ENCODE results near the gene SRF. TPM values are rescaled to one million over a fixed set of nuclear protein-coding genes. Genes with fewer than 3 reads are reported as not detected.

SRF gene
- total and polyA plus RNA-seq, 2 donors (not counting 3 experiments of a cell fraction or from before 2014, with no cell fraction given): 34.4 to 55.8 TPM

- dilution Hi-C loops (cut with MboI; ENCODE audit: extremely low pct_ligation_motif_present, low sequenced_read_pairs): no loop called here
- no peak for DNase-seq (ENCODE audit: low read depth, low spot score)
- intact Hi-C loops (cut with micrococcal nuclease): no loop called here
- CTCF ChIA-PET: no interaction called here
- no peak overlapping the region for H2AFZ ChIP-seq (ENCODE audit: low read depth, low read length)
- H3K4me3 ChIP-seq (replicated peaks in 1 of 3; ENCODE audit: insufficient read depth in 1 of 3, low read depth in 1 of 3, low read length in 3 of 3): no peak overlapping the region
- no peaks in the 10 kb centered on the region for H4K20me1 ChIP-seq (replicated peaks; ENCODE audit: control insufficient read depth, extremely low read depth, insufficient read depth, low read length)
- H3K9me3 ChIP-seq (replicated peaks; ENCODE audit: control insufficient read depth, insufficient read depth, low read length): no peaks in the 10 kb centered on the region
- no peaks in the 10 kb centered on the region for H3K4me1 ChIP-seq (ENCODE audit: control insufficient read depth, extremely low read depth, insufficient read depth, low read length)
- no peaks in the 10 kb centered on the region for H3K27me3 ChIP-seq (ENCODE audit: control insufficient read depth in 2 of 2, insufficient read depth in 2 of 2, low read length in 2 of 2)
- TF ChIP-seq EZH2 (IDR thresholded peaks at IDR 0.05; ENCODE audit: borderline replicate concordance, low read depth, low read length, severe bottlenecking): no peak
- no peak for TF ChIP-seq GATA2 (IDR thresholded peaks at IDR 0.05; ENCODE audit: insufficient read depth, insufficient read length, low read depth, low read length)
- TF ChIP-seq FOS (IDR thresholded peaks at IDR 0.05; ENCODE audit: borderline replicate concordance, insufficient read depth, low read length): no peak
- no peak for TF ChIP-seq JUN (IDR thresholded peaks at IDR 0.05; ENCODE audit: borderline replicate concordance, insufficient read depth, insufficient read length, low read depth)
- no peak for TF ChIP-seq POLR2AphosphoS5 (IDR thresholded peaks at IDR 0.05; ENCODE audit: insufficient read depth, low read depth, low read length)
- TF ChIP-seq POLR2A (IDR thresholded peaks at IDR 0.05; ENCODE audit: low read depth, low read length): no peak
- TF ChIP-seq MYC (IDR thresholded peaks at IDR 0.05; ENCODE audit: low read depth, low read length): no peak
- TF ChIP-seq, protein P1, sequence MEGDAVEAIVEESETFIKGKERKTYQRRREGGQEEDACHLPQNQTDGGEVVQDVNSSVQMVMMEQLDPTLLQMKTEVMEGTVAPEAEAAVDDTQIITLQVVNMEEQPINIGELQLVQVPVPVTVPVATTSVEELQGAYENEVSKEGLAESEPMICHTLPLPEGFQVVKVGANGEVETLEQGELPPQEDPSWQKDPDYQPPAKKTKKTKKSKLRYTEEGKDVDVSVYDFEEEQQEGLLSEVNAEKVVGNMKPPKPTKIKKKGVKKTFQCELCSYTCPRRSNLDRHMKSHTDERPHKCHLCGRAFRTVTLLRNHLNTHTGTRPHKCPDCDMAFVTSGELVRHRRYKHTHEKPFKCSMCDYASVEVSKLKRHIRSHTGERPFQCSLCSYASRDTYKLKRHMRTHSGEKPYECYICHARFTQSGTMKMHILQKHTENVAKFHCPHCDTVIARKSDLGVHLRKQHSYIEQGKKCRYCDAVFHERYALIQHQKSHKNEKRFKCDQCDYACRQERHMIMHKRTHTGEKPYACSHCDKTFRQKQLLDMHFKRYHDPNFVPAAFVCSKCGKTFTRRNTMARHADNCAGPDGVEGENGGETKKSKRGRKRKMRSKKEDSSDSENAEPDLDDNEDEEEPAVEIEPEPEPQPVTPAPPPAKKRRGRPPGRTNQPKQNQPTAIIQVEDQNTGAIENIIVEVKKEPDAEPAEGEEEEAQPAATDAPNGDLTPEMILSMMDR (IDR thresholded peaks at IDR 0.05; ENCODE audit: extremely low read depth in 1 of 2, insufficient read depth in 1 of 2, low read depth in 1 of 2, low read length in 2 of 2): no peak
- no peak for TF ChIP-seq MAX (IDR thresholded peaks at IDR 0.05; ENCODE audit: insufficient read depth, insufficient read length)
- no peak for FAIRE-seq
- H3K79me2 ChIP-seq (ENCODE audit: control insufficient read depth, insufficient read depth, low read length): no peaks in the 10 kb centered on the region
- H3K36me3 ChIP-seq (ENCODE audit: control insufficient read depth in 2 of 2, extremely low read depth in 1 of 2, insufficient read depth in 2 of 2, low read length in 2 of 2): peaks cover 0 to 23% of the 10 kb centered on the region in 2 experiments
- POLR2A ChIA-PET: no interaction called here
- no peak overlapping the region for H3K9ac ChIP-seq (replicated peaks; ENCODE audit: extremely low read depth, insufficient read depth, low read length)
- no peaks in the 10 kb centered on the region for H3K9me1 ChIP-seq (replicated peaks; ENCODE audit: control insufficient read depth, extremely low read depth, insufficient read depth, low read length)
- no peak overlapping the region for H3K4me2 ChIP-seq (ENCODE audit: insufficient read depth, low read length)
- no peak overlapping the region for H3K27ac ChIP-seq (ENCODE audit: insufficient read depth, low read depth, low read length)
- BruUV-seq (replicated peaks): no TSS peak
Observed at GRCh38 chr6:43199912-43200311, 28.8 kb downstream of the SRF start.
